ENCODE results near the gene RPRM. TPM values are rescaled to one million over a fixed set of nuclear protein-coding genes. Genes with fewer than 3 reads are reported as not detected.

Gene RPRM
- total RNA-seq, 1 donor from 2014 or later = 14.4 TPM

GRCh38 chr2:153432381-153432780 is 46.2 kb downstream of the RPRM start:
- no peak for DNase-seq (ENCODE audit: low spot score in 2 of 2, unreplicated experiment in 2 of 2)
- no peak overlapping the region for H3K27ac Mint-ChIP-seq
- peaks cover 17% of the 10 kb centered on the region for H3K4me1 Mint-ChIP-seq
- H3K4me3 Mint-ChIP-seq = no peak overlapping the region
- TF ChIP-seq, protein P1, sequence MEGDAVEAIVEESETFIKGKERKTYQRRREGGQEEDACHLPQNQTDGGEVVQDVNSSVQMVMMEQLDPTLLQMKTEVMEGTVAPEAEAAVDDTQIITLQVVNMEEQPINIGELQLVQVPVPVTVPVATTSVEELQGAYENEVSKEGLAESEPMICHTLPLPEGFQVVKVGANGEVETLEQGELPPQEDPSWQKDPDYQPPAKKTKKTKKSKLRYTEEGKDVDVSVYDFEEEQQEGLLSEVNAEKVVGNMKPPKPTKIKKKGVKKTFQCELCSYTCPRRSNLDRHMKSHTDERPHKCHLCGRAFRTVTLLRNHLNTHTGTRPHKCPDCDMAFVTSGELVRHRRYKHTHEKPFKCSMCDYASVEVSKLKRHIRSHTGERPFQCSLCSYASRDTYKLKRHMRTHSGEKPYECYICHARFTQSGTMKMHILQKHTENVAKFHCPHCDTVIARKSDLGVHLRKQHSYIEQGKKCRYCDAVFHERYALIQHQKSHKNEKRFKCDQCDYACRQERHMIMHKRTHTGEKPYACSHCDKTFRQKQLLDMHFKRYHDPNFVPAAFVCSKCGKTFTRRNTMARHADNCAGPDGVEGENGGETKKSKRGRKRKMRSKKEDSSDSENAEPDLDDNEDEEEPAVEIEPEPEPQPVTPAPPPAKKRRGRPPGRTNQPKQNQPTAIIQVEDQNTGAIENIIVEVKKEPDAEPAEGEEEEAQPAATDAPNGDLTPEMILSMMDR (IDR thresholded peaks at IDR 0.05; ENCODE audit: unreplicated experiment) = no peak
- H3K36me3 Mint-ChIP-seq = peaks cover 5% of the 10 kb centered on the region
- H3K9me3 Mint-ChIP-seq = peaks cover 10% of the 10 kb centered on the region
- no peaks in the 10 kb centered on the region for H3K27me3 Mint-ChIP-seq (ENCODE audit: low read depth)

DNA sequence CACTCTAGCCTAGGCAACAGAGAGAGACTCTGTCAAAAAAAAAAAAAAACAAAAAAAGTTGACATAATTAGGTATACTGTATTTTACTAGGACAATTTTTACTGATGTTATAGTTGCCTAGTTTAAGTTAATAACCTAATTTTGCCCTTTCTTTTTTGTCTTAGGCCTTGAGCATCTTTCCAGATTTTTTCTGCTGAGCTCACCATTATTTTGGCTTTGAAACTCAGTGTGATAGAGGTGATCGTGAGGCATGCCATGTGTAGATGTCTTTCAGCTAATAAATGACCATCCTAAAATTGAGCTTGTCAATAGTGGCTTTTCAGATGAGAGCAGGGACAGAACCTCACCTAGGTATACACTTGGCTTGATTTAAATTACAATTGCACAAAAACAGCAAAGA is 47.4 kb downstream of the RPRM start:
- Mint-ChIP-seq H3K36me3 (no peaks in the 10 kb centered on the region), H3K27ac (no peak overlapping the region), H3K4me3 (no peak overlapping the region), H3K4me1 (peaks cover 17% of the 10 kb centered on the region), H3K27me3 (ENCODE audit: low read depth) (no peaks in the 10 kb centered on the region), H3K9me3 (no peaks in the 10 kb centered on the region)
- DNase-seq (ENCODE audit: low spot score in 2 of 2, unreplicated experiment in 2 of 2) = no peak
- TF ChIP-seq, protein P1 (IDR thresholded peaks at IDR 0.05; ENCODE audit: unreplicated experiment) = no peak

Measured in mesothelial cell of epicardium (in vitro differentiated cells).